ENCODE measurements around the gene PRUNE2.

PRUNE2 gene

DNA sequence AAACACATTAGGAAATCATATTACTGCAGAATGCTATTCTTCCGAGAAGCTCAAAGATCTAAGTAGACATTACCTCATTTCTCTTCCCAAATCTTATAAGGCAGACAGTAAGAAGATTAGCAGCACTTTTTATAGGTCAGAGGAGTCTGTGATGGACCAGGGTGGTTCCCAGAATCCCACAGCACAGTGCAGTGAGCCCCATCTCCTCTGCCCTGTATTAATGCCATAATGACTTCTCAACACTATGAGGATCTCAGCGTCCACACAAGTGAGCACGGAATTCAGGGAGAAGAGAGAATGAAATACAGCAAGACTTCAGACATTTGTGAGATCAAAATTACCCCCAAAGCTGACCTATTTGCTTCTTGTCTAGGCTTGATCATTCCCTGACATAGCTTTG, 49.9 kb downstream of the PRUNE2 start:
- TF ChIP-seq, protein P1, sequence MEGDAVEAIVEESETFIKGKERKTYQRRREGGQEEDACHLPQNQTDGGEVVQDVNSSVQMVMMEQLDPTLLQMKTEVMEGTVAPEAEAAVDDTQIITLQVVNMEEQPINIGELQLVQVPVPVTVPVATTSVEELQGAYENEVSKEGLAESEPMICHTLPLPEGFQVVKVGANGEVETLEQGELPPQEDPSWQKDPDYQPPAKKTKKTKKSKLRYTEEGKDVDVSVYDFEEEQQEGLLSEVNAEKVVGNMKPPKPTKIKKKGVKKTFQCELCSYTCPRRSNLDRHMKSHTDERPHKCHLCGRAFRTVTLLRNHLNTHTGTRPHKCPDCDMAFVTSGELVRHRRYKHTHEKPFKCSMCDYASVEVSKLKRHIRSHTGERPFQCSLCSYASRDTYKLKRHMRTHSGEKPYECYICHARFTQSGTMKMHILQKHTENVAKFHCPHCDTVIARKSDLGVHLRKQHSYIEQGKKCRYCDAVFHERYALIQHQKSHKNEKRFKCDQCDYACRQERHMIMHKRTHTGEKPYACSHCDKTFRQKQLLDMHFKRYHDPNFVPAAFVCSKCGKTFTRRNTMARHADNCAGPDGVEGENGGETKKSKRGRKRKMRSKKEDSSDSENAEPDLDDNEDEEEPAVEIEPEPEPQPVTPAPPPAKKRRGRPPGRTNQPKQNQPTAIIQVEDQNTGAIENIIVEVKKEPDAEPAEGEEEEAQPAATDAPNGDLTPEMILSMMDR (IDR thresholded peaks at IDR 0.05), result no peak
- H3K36me3 ChIP-seq, result no peaks in the 10 kb centered on the region
- no peak overlapping the region for H3K27ac ChIP-seq
- H3K4me1 ChIP-seq (ENCODE audit: control insufficient read depth in 1 of 2, insufficient read depth in 1 of 2, low read depth in 1 of 2, low read length in 1 of 2), result no peaks in the 10 kb centered on the region
- no peaks in the 10 kb centered on the region for H3K27me3 ChIP-seq
- H3K4me3 ChIP-seq (ENCODE audit: low read depth in 1 of 2, low read length in 1 of 2), result no peak overlapping the region
- no peaks in the 10 kb centered on the region for H3K9me3 ChIP-seq

DNA sequence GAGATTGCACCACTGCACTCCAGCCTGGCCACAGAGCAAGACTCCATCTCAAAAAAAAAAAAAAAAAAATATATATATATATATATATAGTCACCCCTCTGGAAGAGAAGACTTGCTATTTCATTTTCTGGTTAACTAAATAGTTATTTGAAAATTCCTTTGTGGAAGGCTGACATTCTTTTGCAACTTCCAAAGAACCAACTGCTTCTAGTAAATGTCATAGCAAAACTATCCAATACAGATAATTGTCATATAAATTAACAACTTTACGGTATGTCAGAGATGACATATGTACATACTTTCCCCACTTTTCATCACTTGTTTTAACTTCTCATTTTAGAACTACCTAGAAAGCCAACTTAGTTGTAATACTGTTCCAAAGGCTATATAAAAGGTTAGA, 50.9 kb downstream of the PRUNE2 start:
- Histone ChIP-seq H3K27ac (no peak overlapping the region), H3K9me3 (no peaks in the 10 kb centered on the region), H3K36me3 (no peaks in the 10 kb centered on the region), H3K27me3 (no peaks in the 10 kb centered on the region), H3K4me3 (ENCODE audit: low read depth in 1 of 2, low read length in 1 of 2) (no peak overlapping the region), H3K4me1 (ENCODE audit: control insufficient read depth in 1 of 2, insufficient read depth in 1 of 2, low read depth in 1 of 2, low read length in 1 of 2) (no peaks in the 10 kb centered on the region)
- TF ChIP-seq, protein P1 (IDR thresholded peaks at IDR 0.05), result no peak

DNA sequence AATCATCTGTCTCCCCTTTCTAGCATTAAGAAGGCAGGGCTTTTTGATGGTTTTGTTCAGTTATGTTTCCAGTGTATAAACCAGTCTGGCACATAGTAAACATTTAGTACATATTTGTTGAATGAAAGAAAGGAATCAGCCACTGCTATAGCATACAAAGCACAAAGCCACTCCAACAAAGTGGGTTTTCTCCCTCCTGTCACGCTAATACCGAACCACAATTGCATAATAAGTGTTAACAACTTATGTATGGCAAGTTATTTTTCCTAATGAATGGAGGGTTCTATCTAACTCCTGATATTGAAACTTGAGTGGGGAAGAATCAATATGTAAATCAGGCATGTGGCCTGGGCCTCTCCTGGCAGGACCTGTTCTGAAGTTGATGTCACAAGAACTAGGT, 53.9 kb downstream of the PRUNE2 start:
- no peak overlapping the region for H3K27ac ChIP-seq
- no peak overlapping the region for H3K4me3 ChIP-seq (ENCODE audit: low read depth in 1 of 2, low read length in 1 of 2)
- TF ChIP-seq, protein P1 (IDR thresholded peaks at IDR 0.05), result no peak
- no peaks in the 10 kb centered on the region for H3K9me3 ChIP-seq
- H3K4me1 ChIP-seq (ENCODE audit: control insufficient read depth in 1 of 2, insufficient read depth in 1 of 2, low read depth in 1 of 2, low read length in 1 of 2), result no peaks in the 10 kb centered on the region
- H3K27me3 ChIP-seq, result no peaks in the 10 kb centered on the region
- no peaks in the 10 kb centered on the region for H3K36me3 ChIP-seq

DNA sequence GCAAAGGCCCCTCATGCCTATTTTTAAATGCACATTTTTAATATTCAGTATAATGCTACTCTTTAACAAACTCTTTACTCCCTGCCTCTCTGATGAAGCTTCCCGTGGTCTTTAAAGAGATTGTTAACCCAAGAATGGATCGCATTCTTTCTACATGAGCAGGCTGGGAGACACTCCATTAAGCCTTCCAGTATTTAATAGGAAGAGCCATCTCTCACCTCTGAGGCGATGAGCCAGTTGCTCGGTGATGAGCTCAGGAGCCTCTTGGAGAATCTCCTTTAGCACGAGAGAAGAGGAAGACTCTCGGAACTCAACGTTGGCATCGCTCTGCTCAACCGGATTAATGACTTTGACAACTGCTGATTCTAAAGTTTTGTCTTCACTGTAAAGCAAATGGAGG, 59.6 kb downstream of the PRUNE2 start:
- TF ChIP-seq, protein P1 (IDR thresholded peaks at IDR 0.05), result no peak
- no peak overlapping the region for H3K4me3 ChIP-seq (ENCODE audit: low read depth in 1 of 2, low read length in 1 of 2)
- H3K4me1 ChIP-seq (ENCODE audit: control insufficient read depth in 1 of 2, insufficient read depth in 1 of 2, low read depth in 1 of 2, low read length in 1 of 2), result no peaks in the 10 kb centered on the region
- H3K36me3 ChIP-seq, result no peaks in the 10 kb centered on the region
- no peaks in the 10 kb centered on the region for H3K27me3 ChIP-seq
- no peaks in the 10 kb centered on the region for H3K9me3 ChIP-seq
- H3K27ac ChIP-seq, result no peak overlapping the region

DNA sequence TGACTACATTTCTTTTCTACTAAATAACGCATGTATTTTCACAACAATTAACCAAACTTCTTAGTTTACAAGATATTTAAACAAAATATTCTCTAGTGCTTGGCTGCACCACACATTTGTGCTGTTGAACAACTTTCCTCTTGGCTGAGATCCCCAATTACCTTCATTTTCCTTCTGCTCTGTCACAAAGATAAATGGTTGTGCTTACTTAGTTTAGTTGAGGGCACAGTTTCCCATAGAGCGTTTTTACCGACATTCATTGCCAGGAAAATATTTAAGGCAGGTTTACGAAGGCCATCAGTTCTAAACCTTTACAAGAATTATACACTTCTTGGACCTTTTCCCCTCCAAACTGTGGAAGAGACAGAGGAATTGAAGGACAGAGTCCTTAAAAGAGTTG, 60.7 kb downstream of the PRUNE2 start:
- TF ChIP-seq, protein P1 (IDR thresholded peaks at IDR 0.05), result no peak
- Histone ChIP-seq H3K27ac (no peak overlapping the region), H3K4me3 (ENCODE audit: low read depth in 1 of 2, low read length in 1 of 2) (no peak overlapping the region), H3K27me3 (no peaks in the 10 kb centered on the region), H3K36me3 (no peaks in the 10 kb centered on the region), H3K4me1 (ENCODE audit: control insufficient read depth in 1 of 2, insufficient read depth in 1 of 2, low read depth in 1 of 2, low read length in 1 of 2) (no peaks in the 10 kb centered on the region), H3K9me3 (no peaks in the 10 kb centered on the region)
